Activated naive CD4-positive, alpha-beta T cell treated with anti-CD3 and anti-CD28 coated beads, Interleukin-2, amount 10 ng/mL, durations not matched to agents 7 days and 5 days (primary cell): ENCODE results near the gene FBXO31.

Experiments
- CTCF ChIA-PET: fragments of 350-600 bp; sonication (Branson Sonifier 250); formaldehyde crosslinking; loops from one replicate; lab custom pipeline; 2021; ENCODE audit warnings: antibody characterized with exemption; lab: Charles Lee
- DNase-seq: peaks from one replicate; pipeline ENCODE4 v3.0.0-alpha.2; 2020
- H3K27ac Mint-ChIP-seq: one replicate; pipeline ENCODE4 v1.8.0; 2021; ENCODE audit warnings: mild to moderate bottlenecking, moderate library complexity, mixed read lengths
- H3K27me3 Mint-ChIP-seq: one replicate; pipeline ENCODE4 v1.8.0; 2021; ENCODE audit warnings: mild to moderate bottlenecking, mixed read lengths
- H3K36me3 Mint-ChIP-seq: one replicate; pipeline ENCODE4 v1.8.0; 2021; ENCODE audit warnings: mixed read lengths
- H3K4me1 Mint-ChIP-seq: one replicate; pipeline ENCODE4 v1.8.0; 2021; ENCODE audit warnings: mixed read lengths
- H3K4me3 Mint-ChIP-seq: one replicate; pipeline ENCODE4 v1.8.0; 2021; ENCODE audit warnings: mild to moderate bottlenecking, moderate library complexity, mixed read lengths
- H3K9me3 Mint-ChIP-seq: one replicate; pipeline ENCODE4 v1.8.0; 2021; ENCODE audit warnings: mixed read lengths

FBXO31 gene

GRCh38 chr16:87323727-87324410 is 59.7 kb downstream of the FBXO31 start:
- no peak for DNase-seq
- H3K27ac Mint-ChIP-seq = no peak overlapping the region
- no peaks in the 10 kb centered on the region for H3K9me3 Mint-ChIP-seq

GRCh38 chr16:87322833-87323726 is 60.5 kb downstream of the FBXO31 start:
- Mint-ChIP-seq H3K27ac (no peak overlapping the region), H3K4me1 (peaks cover 16% of the 10 kb centered on the region), H3K36me3 (peaks cover 7% of the 10 kb centered on the region), H3K4me3 (no peak overlapping the region), H3K27me3 (no peaks in the 10 kb centered on the region), H3K9me3 (no peaks in the 10 kb centered on the region)
- DNase-seq = no peak
- CTCF ChIA-PET = interaction anchor here (1.2 kb wide), 1 partner anchor 71 kb away, joined by 4 read pairs; no protein-coding TSS in a partner anchor

More at GRCh38 chr16:87323727-87324410, 59.7 kb downstream of the FBXO31 start:
- Mint-ChIP-seq H3K27me3 (no peaks in the 10 kb centered on the region), H3K4me3 (no peak overlapping the region), H3K4me1 (peaks cover 8% of the 10 kb centered on the region), H3K36me3 (peaks cover 2% of the 10 kb centered on the region)
- CTCF ChIA-PET = interaction anchor here (0.9 to 1.5 kb wide), 4 partner anchors 9 to 1420 kb away, joined by 3 to 4 read pairs (median 4); partner anchors contain the start of gene FBXO31

- Mint-ChIP-seq H3K9me3 (no peaks in the 10 kb centered on the region), H3K27me3 (peaks cover under 1% of the 10 kb centered on the region), H3K4me3 (no peak overlapping the region), H3K4me1 (peaks cover 19% of the 10 kb centered on the region), H3K27ac (no peak overlapping the region), H3K36me3 (peaks cover 10% of the 10 kb centered on the region)
- CTCF ChIA-PET = interaction anchor here (0.8 to 1.2 kb wide), 2 partner anchors 72 to 314 kb away, joined by 4 read pairs; no protein-coding TSS in a partner anchor
- no peak for DNase-seq
Observed at GRCh38 chr16:87322360-87322759, 61.2 kb downstream of the FBXO31 start.

- Mint-ChIP-seq H3K4me1 (peaks cover 24% of the 10 kb centered on the region), H3K36me3 (peaks cover 10% of the 10 kb centered on the region), H3K27me3 (peaks cover 4% of the 10 kb centered on the region), H3K9me3 (no peaks in the 10 kb centered on the region), H3K4me3 (no peak overlapping the region), H3K27ac (no peak overlapping the region)
- DNase-seq = no peak
- CTCF ChIA-PET = interaction anchor here (0.8 to 1.2 kb wide), 3 partner anchors 9 to 315 kb away, joined by 3 to 4 read pairs (median 4); no protein-coding TSS in a partner anchor
Observed at GRCh38 chr16:87321336-87322107, 62.1 kb downstream of the FBXO31 start.

GRCh38 chr16:87320510-87321227 is 62.9 kb downstream of the FBXO31 start:
- CTCF ChIA-PET = no interaction called here
- H3K9me3 Mint-ChIP-seq = no peaks in the 10 kb centered on the region
- H3K4me3 Mint-ChIP-seq = no peak overlapping the region
- no peak overlapping the region for H3K27ac Mint-ChIP-seq
- peaks cover 10% of the 10 kb centered on the region for H3K36me3 Mint-ChIP-seq
- H3K4me1 Mint-ChIP-seq = peaks cover 24% of the 10 kb centered on the region
- no peak for DNase-seq
- peaks cover 4% of the 10 kb centered on the region for H3K27me3 Mint-ChIP-seq

- H3K9me3 Mint-ChIP-seq = no peaks in the 10 kb centered on the region
- CTCF ChIA-PET = no interaction called here
- peaks cover 10% of the 10 kb centered on the region for H3K36me3 Mint-ChIP-seq
- H3K4me3 Mint-ChIP-seq = no peak overlapping the region
- peaks cover 26% of the 10 kb centered on the region for H3K4me1 Mint-ChIP-seq
- H3K27ac Mint-ChIP-seq = no peak overlapping the region
- H3K27me3 Mint-ChIP-seq = peaks cover 4% of the 10 kb centered on the region
- no peak for DNase-seq
Observed at GRCh38 chr16:87319997-87320491, 63.5 kb downstream of the FBXO31 start.

- Mint-ChIP-seq H3K4me3 (peak overlapping the region; percentile 95), H3K9me3 (no peaks in the 10 kb centered on the region), H3K27ac (no peak overlapping the region), H3K36me3 (peaks cover 10% of the 10 kb centered on the region), H3K4me1 (peaks cover 23% of the 10 kb centered on the region), H3K27me3 (peaks cover 4% of the 10 kb centered on the region)
- no peak for DNase-seq
- CTCF ChIA-PET = interaction anchor here (0.7 to 2.5 kb wide), 2 partner anchors 8 to 75 kb away, joined by 3 to 11 read pairs; no protein-coding TSS in a partner anchor
Observed at GRCh38 chr16:87319011-87319410, 64.6 kb downstream of the FBXO31 start.

GRCh38 chr16:87317750-87318644 is 65.6 kb downstream of the FBXO31 start:
- Mint-ChIP-seq H3K27ac (peak overlapping the region; percentile 97), H3K4me3 (peak overlapping the region; percentile 95), H3K27me3 (peaks cover 4% of the 10 kb centered on the region), H3K9me3 (no peaks in the 10 kb centered on the region), H3K36me3 (peaks cover 10% of the 10 kb centered on the region), H3K4me1 (peaks cover 23% of the 10 kb centered on the region)
- CTCF ChIA-PET = interaction anchor here (0.9 to 2.5 kb wide), 6 partner anchors 9 to 79 kb away, joined by 3 to 11 read pairs (median 4); no protein-coding TSS in a partner anchor
- DNase-seq = peak; percentile 71

GRCh38 chr16:87316923-87317749 is 66.4 kb downstream of the FBXO31 start, which contains the start of gene C16orf95:
C16orf95 (minus strand) TSS chr16:87317392; CDS start chr16:87317242, 150 bp downstream.
- Mint-ChIP-seq H3K27ac (peak within 1 kb of the TSS; percentile 97), H3K27me3 (peaks cover 4% of the 10 kb centered on the region), H3K4me1 (peaks cover 23% of the 10 kb centered on the region), H3K36me3 (peaks cover 10% of the 10 kb centered on the region), H3K4me3 (peak within 1 kb of the TSS; percentile 95), H3K9me3 (no peaks in the 10 kb centered on the region)
- CTCF ChIA-PET = interaction anchor here (0.9 to 2.5 kb wide), 7 partner anchors 10 to 80 kb away, joined by 3 to 11 read pairs (median 4); no protein-coding TSS in a partner anchor
- peak; percentile 97 for DNase-seq

- CTCF ChIA-PET = interaction anchor here (0.6 to 2.5 kb wide), 6 partner anchors 8 to 80 kb away, joined by 3 to 11 read pairs (median 4); no protein-coding TSS in a partner anchor
- DNase-seq = no peak
- no peaks in the 10 kb centered on the region for H3K9me3 Mint-ChIP-seq
- peaks cover 4% of the 10 kb centered on the region for H3K27me3 Mint-ChIP-seq
- H3K27ac Mint-ChIP-seq = peak overlapping the region; percentile 97
- H3K4me3 Mint-ChIP-seq = peak overlapping the region; percentile 95
- peaks cover 10% of the 10 kb centered on the region for H3K36me3 Mint-ChIP-seq
- peaks cover 23% of the 10 kb centered on the region for H3K4me1 Mint-ChIP-seq
Observed at GRCh38 chr16:87316450-87316922, 67.1 kb downstream of the FBXO31 start.

- no peak overlapping the region for H3K4me3 Mint-ChIP-seq
- CTCF ChIA-PET = interaction anchor here (0.9 to 2.1 kb wide), 3 partner anchors 10 to 68 kb away, joined by 4 to 6 read pairs (median 5); partner anchors contain the start of gene FBXO31
- H3K36me3 Mint-ChIP-seq = peaks cover 10% of the 10 kb centered on the region
- no peak for DNase-seq
- H3K4me1 Mint-ChIP-seq = peaks cover 23% of the 10 kb centered on the region
- H3K27ac Mint-ChIP-seq = no peak overlapping the region
- H3K9me3 Mint-ChIP-seq = no peaks in the 10 kb centered on the region
- peaks cover 4% of the 10 kb centered on the region for H3K27me3 Mint-ChIP-seq
Observed at GRCh38 chr16:87314990-87315420, 68.6 kb downstream of the FBXO31 start.
